Left kidney (tissue), 2 donors: ENCODE data around the gene CDK11A. TPM values are rescaled to one million over a fixed set of nuclear protein-coding genes. Genes with fewer than 3 reads are reported as not detected.
"Not testable (repeated sequence)": the region's sequence is repeated elsewhere in the genome, so short reads cannot be mapped to it uniquely, and the experiment has no call there.

Source experiments
- DNase-seq: peaks from one replicate; pipeline ENCODE4 v3.0.0-alpha.2; 2013
- polyA plus RNA-seq: library from polyadenylated mRNA; unstranded; fragments of 120-200 nt; gene quantifications from one replicate; pipeline ENCODE4 v1.2.1, GENCODE V29; 2013; ENCODE audit not compliant: insufficient read length

Gene CDK11A
- polyA plus RNA-seq, 1 donor = 33.9 TPM

DNA sequence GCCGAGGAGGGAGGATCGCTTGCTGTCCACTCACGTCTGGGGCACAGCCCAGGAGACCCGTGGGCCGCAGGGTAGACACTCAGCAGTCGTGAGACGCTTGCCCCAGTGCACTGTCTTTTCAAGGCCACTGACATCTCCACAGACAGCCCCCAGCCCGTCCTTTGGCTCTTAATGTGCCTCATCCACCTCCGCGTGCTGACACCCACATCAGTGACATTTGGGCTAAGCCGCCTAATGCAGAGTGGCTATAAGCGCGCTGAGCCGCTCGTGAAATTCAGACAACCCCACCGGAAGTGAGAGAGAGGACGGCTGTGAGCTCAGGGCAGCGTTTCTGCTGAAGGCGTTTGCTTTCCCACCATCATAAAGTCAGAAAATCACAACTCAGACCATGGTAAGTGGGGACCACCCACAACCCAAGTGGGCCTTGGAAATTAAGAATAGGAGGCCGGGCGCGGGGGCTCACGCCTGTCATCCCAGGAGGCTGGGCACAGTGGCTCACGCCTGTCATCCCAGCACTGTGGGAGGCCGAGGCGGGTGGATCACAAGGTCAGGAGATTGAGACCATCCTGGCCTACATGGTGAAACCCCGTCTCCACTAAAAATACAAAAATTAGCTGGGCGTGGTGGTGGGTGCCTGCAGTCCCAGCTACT lies 40.0 kb downstream of the CDK11A start:
- no peak for DNase-seq

GRCh38 chr1:1683104-1683905 lies 40.9 kb downstream of the CDK11A start:
- DNase-seq = no peak

DNA sequence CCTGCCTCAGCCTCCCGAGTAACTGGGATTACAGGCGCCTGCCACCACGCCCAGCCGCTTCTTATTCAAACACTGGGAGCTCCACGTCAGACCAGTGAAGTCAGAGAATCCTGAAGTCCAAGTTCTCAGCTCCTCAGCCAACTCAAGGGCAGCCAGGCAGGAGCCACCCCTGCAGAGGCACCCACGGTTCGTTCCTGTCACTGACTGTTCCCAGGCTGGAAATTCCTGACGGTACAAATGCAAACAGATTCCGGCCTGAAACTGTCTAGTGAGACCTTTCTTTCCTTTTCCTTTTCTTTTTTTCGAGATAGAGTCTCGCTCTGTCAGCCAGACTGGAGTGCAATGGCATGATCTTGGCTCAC lies 43.3 kb downstream of the CDK11A start:
- no peak for DNase-seq

GRCh38 chr1:1680031-1680911 lies 43.9 kb downstream of the CDK11A start:
- DNase-seq = no peak

DNA sequence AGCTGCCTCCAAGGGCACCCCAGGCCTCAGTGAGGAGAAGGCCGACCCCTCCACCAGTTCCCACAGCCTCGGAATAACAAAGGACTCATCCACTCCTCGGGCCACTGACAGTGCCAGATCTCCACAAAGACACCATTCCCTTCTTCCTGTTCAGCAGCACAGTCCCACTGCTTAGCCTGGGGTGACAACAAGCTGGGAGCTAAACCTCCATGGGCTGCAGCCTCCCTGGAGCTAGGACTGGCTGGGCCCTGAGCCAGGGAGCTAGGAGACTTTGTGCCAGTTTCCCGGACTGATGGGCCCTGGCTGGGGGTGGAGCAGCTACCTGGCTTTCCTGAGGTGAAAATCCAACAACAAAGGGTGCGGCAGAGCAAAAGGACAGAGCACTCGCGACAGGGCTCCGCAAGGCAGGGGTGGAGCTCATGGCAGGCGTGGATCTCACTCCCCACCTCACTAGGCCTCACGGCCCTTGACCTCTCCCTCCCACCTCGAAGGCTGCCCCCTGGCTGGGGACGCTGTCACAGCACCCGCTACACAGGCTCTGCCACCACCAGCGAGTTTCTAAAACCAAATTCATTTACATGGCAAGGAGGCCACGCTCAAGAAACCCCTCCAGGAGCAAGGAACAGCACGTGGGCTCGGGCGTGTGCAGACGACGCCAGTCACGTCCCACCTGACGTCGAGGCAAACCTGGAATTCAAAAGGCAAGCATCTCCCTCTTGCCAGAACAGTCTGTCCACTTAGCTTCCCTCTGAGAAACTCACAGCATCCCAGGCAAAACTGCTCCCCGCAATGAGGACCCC lies 45.4 kb downstream of the CDK11A start:
- no peak for DNase-seq

DNA sequence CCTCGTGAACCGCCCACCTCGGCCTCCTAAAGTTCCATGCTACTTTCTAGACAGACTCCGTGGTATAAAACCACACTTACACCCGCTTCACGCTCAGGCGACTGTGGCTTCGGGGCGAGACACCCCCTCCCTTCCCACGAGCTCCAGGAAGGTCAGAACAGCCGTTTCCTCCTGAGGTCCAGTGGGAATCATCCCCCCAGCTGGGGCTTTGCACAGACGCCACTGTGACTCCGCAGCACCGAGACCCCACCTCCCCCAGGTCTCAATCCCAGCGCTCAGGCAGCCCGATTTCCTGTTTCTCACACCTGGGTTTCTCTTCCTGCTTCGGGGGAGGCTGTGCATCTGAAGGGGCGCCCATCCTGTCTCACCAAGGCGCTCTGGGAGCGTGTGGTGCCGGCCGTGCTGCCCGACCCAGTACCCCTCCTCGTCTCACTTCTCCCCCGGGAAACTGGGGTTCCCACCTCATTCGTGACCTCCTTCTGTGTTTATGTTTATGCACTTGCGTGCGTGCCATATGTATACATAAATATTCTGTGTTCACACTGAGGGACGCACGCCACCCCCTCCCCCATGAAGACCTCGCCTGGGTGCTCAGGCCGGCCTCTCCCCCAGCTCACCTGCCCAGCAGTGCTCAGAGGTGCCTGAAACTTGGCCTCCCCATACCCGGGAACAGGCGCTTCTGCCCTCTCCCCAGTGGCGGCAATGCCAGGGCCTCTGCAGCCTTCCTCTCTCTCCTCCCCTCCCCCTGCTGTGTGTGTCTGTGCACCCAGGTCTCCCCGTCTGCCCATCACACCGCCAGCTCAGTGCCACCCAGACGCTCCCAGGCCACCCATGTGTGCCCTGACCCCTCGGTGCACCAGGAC lies 46.2 kb downstream of the CDK11A start:
- DNase-seq = no peak

DNA sequence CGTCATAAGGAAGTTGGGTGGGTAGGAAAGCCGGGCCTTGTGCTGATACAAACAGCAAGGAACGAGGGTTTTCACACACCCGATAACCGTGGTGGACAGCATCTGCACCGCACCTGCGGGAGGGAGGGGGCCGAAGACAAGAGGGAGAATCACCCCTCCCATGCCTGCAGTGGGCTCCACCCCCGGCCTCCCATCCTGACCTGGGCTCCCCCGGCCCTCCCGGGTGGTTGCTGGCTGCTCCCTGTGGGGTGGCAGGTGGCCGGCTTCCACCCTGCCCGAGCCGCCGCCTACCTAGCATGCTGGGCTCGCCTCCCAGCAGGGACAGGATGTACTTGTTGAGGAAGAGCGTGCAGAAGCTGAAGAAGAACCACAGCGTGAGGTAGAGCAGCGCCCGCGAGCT lies 48.1 kb downstream of the CDK11A start:
- DNase-seq = not testable (repeated sequence)

DNA sequence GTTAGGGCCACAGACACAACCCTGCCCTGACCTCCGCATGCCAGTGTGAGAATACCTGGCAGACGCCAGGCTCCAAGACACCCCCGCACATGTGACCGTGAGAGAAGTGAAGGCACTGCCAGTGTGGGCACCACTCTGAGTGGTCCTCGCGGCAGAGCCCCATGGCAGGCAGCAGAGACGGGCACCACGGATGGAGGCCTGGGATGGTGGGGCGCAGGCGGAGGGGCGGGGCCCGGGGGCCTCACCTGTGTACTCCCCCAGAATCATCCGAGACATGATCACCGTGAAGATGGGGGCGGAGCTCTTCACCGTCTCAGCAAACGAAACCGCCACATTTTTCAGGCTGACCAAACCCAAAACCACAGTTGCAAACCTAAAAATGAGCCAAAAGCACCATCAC lies 48.9 kb downstream of the CDK11A start:
- not testable (repeated sequence) for DNase-seq

DNA sequence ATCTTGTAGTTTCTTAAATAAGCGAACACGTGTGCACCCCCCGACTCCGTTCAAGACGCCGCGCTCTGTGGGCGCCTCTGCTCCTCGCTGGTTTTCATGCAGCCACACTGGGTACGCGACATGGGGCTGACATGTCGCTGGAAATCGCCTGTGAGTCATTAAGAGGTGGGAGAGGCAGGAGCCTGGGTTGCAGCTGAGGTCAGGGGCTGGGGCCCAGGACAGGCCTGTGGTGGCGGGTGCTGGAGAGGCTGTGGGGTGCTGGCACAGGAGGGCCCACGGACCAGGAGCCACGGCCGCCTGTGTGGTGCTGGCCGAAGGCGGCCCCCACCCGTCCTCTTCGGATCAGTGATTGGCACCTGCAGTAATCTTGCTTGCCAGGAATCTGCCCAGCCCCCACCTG lies 49.4 kb downstream of the CDK11A start:
- not testable (repeated sequence) for DNase-seq

GRCh38 chr1:1672181-1672965 lies 51.8 kb downstream of the CDK11A start:
- no peak for DNase-seq

- no peak for DNase-seq
Measured at GRCh38 chr1:1671365-1672119, 52.6 kb downstream of the CDK11A start.

DNA sequence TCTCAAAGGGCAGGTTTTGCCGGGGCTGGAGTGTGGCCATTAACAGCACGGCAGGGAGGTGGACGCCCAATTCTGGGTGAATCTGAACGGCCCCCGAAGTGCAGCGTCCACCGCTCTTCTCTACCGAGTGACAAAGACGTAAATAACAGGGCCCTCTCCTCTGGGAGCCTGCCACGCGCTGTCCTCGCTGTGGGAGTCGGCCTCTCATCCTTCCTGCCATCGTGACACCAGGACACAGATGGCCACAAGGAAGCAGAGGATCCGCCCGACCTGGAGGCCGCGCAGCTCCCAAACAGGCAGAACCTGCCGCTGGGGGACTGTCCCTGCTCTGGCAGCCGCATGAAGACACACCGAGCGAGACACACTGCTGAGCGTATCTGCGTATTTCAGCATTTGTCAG lies 53.3 kb downstream of the CDK11A start:
- no peak for DNase-seq

- DNase-seq = no peak
Measured at GRCh38 chr1:1669468-1670440, 54.4 kb downstream of the CDK11A start.

DNA sequence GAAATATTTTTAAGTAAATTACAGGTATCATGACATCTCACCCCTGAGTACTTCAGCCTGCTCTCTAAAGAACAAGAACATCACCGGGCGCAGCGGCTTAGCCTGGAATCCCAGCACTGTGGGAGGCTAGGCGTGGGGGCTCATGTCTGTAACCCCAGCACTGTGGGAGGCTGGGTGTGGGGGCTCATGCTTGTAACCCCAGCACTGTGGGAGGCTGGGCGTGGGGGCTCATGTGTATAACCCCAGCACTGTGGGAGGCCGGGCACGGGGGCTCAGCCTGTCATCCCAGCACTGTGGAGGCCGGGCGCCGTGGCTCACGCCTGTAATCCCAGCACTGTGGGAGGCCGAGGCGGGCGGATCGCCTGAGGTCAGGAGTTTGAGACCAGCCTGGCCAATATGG lies 57.6 kb downstream of the CDK11A start:
- DNase-seq = no peak

DNA sequence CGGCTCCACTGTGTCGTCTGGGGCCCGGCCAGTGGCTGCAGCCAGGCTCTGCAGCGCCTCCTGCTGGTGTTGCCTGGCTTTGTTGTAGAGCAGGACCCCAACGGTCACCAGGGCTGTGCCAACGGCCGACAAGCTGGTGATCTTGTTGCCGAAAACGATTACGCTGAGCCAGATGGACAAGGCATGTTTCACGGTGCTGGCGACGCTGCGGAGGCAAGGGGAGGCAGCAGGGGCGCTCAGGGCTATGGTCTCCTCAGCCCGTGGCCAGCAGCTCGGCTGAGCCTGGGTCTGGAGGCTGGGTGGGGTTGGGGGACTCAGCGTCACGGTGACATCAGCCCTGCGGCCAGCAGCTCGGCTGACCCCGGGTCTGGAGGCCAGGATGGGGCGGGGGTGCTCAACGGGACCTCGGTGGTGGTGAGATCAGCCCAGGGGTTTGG lies 58.3 kb downstream of the CDK11A start:
- DNase-seq = no peak

- DNase-seq = no peak
Measured at GRCh38 chr1:1664941-1665814, 59.0 kb downstream of the CDK11A start.

GRCh38 chr1:1664318-1664717 lies 59.8 kb downstream of the CDK11A start:
- not testable (repeated sequence) for DNase-seq
